Stimulated activated CD4-positive, alpha-beta T cell treated with anti-CD3 and anti-CD28 coated beads, Interleukin-4, amount 100 ng/mL, for 4 hours (primary cell): ENCODE data around the gene PKHD1.

Experiments used
- DNase-seq, 2 experiments: peaks; one replicate each; pipeline ENCODE4 v3.0.0-alpha.2; 2020

PKHD1 gene

DNA sequence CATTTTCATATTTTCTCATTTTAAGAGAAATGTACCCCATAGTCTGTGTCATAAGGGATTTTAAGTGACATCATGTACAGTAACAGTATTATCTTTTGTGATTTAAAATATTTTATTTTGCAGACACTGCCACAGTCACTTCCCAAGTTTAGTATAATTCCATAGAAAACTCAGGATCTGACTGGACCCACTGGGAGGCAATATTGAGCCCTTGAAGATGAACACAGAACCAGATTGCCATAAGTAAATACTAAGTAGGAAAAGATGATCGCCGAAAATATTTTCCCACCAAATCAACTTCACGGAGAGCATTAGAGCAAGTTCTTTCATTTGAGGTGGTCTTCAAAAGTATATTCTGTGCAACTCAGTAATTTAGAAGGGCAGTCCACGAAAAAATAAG, 17.6 kb upstream of the PKHD1 start:
- no peak for DNase-seq

DNA sequence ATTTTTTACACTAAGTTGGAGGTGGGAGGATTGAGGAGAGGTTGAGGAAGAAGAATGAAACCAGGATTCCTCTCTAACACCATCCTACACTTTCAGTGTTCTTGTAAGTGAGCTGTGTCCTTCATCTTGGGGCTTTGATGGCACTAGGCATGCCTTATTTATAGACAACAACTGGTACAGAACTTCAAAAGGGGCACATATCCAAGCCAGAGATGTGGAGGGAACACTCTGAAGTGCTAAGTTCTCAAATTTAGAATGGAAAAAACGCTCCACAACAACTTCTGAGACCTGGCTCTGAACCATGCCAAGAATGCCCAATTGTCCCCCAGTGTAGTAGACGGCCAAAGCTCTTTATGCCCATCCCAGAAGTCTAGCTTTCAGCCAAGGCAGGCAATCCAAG, 16.2 kb upstream of the PKHD1 start:
- DNase-seq: no peak

DNA sequence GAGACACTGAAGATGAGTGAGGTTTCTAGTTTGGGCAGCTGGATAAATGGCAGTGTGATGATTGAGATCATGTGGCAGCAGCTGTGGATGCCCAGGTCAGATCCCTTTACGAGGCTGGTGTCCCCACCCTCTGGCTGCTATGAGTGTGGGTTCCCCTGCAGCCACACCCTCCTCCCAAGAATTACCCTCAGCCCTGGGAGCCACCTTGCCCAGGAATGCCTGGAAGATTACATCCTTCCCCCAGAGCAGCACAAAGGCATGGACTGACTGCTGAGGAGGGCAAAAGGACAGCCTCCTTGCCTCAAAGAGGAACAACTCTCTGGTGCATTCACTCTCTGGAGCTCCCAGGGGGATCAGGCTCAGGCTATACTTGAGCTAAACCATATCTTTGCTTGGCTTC, 15.0 kb upstream of the PKHD1 start:
- no peak for DNase-seq

DNA sequence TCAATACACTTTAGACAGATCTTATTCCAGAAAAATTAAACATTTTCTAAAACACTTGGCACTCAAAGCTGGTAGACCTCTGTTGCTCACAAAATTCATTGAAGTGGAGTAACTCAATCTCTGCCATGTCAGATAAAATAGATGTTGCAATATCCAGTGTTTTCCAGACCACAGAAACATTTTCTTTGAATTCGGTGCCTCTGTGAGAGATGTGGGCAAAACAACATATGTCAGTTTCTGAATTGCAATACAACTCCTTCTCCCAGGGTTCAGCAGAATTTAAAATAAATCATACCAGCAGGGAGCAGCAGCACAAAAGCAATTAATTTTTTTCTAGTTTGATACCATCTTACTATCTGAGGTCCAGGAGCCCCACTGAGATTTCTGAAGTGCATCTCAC, 11.3 kb upstream of the PKHD1 start:
- DNase-seq: no peak

DNA sequence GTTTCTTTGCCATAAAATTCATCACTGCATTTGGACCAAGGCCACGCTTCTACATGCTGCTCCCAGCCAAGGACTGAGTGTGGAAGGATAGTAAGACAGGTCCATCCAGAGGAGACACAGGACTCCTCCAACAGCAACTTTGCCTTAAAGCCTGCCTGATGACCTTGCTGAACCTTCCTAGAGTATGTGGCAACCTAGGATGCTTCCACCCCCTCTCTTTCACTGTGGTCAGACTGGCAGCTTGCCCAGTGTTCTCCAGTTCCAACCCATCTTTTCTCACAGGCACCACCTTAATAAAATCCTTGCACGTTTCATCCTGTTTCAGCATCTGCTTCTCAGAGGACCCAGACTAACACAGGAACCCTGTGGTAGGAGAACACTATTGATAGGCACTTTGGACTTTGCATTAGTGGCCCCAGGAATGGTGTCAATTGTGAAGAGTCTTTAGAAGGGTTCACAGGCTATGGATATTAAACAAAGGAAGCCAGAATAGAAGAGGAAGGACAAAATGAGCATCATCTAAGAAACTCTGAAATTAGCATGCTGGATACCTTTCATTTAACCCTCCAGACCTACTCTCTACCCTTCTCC, 2.4 kb upstream of the PKHD1 start:
- DNase-seq: no peak

DNA sequence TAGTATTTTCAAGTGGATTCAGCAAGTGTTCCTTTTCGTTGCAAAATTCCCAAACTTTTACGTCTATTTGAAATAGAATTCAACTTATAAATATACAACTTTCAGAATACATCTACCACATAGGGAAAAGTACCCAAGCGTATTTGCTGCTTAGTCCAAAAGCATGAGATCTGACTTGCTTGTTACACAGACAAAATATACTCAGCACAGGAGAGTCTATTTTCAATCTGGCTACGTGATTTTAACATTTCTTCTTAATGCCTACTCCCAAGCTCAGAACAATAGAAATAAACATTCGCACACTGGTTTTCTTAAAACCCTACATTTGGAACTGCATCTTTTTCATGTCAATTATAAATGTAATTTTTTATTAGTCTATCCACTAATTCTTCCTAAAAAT, 672 bp downstream of the PKHD1 start:
- DNase-seq: no peak

DNA sequence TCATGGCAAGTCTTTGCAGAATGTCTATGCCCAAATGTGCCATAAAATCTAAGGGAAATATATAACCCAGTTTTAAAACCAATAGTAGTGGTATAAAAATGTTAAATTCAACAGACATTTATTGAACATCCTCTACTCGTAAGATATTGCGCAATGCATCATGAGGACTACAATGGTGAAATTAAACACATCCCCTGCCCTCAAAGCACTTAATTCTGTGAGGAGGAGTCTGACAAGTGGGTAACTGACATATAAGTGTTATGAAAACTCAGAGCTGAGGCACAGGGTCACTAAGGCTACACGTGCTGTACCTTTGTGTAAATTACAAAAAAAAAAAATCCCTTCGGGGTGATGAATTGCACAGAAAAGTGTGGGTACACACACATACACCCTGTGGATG, 6.2 kb downstream of the PKHD1 start:
- DNase-seq: no peak

DNA sequence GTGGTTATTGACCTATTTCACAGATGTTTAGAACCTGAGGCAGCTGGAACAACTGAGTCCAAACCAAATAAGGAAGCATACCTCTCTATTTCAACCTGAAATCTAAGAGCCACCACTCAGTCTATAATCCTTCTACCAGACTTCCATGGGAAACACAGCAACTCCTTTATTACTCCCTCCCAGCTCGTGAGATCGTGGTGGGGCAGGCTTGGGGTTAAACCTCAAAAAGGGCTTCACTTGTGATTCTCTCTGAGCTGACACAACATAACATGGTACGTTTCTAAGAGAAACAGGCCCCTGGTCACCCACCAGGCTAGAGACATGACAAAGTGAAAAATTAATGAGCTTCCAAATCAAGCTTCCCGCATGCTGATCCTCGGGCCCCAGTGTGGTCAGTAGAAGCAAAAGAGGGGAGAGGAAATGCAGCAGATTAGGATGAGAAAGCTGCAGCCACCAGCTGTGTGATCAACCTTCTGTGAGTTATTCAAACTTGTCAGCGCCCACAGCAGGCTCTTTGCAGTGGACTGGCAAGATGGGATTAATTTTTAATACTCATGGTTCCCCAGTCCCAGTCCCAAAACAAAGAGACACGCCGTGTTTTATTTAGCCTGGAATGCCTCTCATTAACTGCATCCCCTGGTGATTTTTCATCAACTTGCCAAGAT, 9.3 kb downstream of the PKHD1 start:
- DNase-seq: no peak

DNA sequence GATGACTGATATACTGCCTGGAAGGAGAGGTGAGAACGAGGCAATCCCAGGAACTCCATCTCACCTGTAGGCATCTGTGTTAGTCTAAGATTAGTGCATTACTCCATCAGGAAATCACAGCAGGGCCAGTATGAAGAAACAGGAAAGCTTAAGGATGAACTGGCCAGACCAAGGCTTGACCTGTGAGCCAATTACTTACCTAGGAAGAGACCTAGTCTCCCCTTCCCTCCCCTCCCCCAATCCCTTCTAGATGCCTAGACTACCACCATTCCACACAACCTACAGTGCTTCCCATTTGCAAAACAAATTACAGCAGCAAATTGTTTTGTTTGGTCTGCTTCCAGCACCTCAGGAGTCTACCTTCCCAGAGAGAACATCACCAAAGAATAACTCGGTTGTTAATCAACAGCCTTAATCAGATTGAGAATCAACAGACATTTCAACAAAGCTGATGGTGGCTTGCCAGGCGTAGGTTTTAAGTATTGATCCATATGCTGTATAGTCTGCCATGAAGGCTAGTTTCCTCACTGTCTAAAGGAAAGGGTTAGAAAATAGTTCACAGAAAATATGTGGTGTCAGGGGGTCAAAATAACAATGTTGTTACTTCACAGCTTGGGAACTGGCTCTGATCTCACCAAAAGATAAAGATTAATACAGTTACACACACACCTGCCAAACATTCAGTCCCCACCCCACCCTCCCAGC, 10.1 kb downstream of the PKHD1 start:
- DNase-seq: no peak

DNA sequence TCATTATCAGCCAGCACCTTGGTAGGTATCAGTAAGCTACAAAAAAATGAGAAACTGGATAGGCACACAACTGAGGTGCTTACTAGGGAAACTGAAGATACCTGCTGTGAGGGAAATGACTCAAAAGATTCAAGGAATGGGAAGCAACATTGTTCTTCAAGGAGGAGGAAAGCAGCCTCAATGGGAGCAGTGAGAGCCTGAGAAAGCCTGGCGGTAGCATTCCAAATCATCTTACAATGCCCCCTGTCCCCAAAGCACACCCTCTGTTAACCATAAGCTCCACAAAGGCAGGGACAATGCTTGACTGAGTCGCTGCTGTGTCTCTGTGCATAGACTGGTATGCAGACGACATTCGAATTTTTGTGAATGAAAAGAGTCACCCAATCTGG, 10.6 kb downstream of the PKHD1 start:
- DNase-seq: no peak

DNA sequence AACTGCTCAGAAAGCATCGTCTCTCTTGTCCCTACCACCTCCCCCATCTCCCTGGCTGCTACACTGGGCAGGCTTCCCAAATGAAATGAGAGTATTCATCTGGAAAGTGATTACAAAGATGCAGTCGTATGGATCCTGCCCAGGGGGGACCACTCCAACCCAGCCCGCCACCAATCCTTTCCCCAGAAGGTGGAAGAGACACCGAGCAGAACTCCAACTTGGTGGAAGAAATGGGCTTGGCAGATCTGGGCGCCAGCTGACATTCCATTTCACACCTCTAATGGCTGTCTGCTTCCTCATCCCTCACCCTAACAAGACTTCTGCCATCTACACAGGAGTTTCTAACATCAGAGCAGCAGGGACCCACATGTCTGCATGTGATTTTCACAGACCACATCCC, 12.7 kb downstream of the PKHD1 start:
- DNase-seq: no peak

DNA sequence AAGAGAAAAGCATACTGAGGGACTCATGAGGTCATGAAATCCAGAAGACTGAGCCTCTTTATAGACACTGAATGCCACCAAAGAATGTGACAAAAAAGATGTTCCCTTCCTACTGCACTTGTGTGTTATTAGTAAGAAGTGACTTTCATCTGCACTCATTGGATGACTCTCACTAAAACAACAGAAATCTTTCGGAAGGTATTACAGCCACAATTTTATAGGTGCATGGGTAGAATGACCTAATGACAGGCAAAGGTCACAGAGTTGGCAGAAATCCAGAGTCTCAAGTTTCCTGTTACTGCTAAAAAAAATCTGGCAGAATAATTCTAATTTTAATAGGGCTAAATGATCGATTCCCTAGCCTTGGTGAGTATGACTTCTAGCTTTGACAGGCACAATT, 13.3 kb downstream of the PKHD1 start:
- no peak for DNase-seq

DNA sequence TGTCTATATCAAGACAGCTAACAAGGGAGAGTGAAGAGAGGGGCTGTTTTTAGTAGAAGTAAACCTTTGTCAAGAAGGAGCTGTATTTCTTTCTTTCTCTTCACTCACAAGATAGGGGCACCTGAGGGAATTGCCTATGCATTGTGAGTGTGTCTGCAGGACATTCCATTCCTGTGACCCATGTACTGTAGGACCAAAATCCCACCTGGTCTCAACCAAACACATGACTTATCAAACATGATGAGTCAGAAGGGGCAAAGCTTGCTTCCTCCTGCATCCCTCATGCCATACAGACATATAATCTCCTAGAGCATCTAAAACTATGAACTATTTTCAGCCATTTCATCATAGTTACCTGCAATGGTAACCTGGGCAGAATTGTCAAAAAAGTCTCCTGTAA, 21.8 kb downstream of the PKHD1 start:
- no peak for DNase-seq

DNA sequence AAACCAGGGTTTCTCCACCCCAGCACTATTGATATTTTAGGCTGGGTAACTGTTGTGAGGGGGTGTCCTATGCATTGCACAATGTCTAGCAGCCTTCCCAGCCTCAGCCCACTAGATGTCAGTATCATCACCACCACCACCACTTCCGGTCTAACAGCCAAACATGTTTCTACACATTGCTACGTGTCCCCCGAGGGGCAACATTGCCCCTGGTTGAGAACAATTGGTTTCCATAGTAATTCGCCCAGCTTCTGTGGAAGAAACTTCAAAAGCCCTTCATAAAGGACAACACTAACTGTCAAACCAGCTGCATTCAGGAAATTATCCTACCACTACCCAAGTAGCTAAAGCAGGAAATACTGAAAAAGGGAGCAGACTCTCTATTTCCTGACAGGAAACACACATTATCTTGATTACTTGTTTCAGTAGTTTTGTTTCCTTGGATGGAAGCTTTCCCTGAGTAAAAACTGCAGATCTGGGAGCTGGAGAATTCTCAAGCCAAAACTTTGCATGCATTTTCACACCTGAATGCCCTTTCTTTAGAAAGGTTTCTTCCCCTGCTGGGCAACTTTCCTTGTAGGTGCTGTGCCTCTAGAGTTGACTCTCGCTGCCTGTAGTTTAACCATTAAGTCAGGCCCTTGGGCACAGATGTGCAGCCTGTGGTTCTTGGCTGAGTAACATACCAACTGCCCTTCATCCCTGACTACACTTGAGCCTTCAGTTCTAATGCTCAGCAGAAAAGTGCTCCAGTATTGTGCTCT, 23.6 kb downstream of the PKHD1 start:
- peak; percentile 40 to 55 for DNase-seq

DNA sequence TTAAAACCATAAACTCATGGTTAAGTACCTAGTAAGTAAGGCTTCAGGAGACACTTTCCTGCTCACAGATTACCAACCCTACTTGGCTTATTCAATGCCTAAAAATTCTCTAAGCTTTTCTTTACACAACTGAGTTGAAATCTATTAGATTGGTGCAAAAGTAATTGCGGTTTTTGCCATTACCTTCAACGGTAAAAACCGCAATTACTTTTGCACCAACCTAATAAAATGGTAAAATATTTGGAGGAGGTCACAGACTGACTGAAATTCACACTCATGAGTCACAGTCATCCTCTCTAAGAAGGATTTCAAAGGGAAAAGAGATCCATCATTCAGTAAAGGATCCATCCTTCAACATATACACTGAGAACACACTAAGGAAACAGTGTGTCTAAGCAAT, 25.9 kb downstream of the PKHD1 start:
- DNase-seq: no peak

DNA sequence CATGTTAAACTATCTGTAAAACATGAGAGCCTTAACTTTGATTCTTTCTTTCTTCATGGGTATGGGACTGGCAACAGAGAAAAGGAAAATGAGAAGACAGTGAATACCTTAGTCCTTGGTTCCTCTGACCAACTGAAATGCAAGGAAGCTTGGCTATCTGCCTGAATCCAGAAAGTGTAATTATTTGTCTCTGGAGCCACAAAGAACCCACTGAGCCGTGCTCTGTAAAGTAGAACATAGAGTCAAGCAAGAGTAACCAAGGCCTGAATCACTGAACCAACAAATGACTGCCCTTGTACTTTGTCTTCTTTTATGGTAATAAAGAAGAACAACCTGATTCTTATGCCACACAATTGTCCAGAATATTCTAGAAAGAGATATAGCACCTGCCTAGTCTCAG, 27.6 kb downstream of the PKHD1 start:
- DNase-seq: no peak

DNA sequence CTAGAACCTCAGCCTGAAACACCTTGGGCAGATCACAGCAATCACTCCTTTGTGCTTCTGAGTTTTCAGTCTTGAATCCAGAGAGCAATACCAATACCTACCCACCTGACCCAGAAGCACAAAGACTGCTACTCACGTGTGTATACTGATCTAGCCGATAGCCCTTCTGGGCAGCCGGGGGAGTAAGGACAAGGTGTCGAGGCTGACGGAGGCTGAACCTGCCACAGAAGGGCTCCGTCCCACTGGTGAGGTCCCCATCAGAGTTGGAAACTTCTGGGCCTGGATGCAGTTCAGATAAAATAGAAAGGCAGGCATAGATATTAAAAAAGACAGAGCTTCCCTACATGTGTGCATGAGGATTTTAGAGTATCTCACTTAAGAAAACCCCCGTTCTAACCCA, 32.0 kb downstream of the PKHD1 start:
- DNase-seq: no peak

DNA sequence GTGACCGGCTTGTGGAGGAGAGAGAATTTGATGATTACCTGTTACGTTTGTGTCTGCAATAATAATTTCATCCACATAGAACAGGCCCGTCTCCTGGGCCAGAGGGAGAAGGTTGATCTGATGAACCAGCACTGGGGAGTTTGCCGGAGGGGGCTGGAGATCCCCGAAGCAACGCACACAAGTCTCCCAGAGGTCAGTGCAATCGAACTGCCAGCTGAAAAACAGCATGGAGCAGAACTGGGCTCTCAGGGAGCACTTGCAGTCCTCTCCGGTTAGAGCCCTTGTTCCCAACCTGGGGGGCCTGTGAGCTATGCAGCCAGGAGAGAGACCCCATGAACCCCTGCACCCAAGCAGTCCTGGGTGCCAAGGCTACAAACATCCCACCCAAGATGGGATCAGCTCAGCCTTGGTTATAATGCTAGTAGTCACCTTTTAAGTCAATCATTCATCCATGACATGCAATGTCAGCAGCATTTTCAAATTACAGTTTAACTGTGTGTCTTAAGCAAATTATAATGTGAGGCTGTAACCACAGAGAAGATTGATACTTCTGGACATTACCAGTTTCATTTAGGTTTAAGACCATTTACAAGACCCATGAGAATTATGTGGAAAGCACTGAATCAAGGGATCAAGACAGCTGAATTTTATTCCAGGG, 34.2 kb downstream of the PKHD1 start:
- DNase-seq: no peak

DNA sequence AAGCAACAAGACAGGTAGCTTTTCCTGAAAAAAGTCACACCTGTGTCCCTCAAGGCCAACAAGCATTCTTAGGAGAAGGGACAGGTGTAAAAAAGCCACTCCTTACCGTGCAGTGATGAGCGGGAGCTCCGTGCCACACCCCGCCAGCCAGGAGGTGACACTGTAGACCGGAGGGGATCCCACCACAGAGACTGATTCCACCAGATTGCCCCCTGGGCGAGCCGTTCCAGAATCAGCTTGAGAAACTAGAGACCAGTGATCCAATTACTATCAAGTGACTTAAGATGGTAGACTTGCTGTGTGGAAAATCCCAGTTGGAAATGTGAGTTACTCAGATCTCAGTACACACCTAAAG, 37.4 kb downstream of the PKHD1 start:
- no peak for DNase-seq

DNA sequence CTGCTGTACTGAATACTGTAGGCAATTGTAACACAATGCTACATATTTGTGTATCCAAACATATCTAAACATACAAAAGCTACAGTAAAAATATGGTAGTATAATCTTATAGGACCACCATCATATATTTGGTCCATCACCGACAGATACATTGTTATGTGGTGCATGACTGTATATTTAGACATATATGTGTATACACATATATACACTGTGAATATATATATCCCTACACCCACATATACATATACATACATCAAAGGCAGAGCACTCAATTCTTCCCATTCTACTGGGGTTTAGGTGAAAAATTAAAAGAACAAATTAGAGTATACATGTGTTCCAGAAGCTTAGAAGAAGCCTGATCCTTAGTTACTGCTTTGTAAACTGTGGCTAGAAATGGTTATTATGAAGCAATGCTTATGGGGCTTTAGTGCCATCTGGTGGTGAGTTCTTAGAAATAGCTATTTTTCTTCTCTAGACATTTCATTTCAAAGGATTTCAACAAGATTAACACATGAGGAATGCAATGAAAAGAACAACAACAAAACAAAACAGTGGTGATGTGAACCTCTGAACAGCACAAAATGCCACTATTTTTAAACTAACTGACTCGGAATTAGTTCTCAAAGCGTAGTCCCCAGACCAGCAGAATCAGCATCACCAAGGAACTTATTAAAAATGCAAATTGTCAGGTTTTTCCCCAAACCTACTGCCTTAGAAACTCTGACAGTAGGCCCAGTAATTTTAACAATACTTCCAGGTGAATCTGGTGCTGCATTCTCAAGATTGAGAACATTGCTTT, 38.0 kb downstream of the PKHD1 start:
- DNase-seq: no peak

DNA sequence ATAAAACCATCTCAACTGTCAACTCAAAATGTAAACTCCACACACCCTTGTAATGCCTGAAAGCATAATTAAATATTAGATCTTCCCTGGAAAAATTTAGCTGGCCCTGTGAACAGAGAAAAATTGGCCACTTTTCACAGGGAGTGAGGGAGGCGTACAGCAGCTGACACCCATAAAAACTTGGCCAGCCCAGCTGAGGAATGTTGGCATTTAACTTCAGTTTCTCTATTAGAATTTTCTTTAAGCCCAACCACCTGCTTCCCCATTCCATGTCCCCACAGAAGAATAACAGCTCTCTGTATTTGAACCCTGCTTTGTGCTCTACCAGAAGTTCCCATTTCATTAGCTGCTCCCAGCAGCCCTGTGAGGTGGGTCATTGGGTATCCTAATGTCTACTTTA, 41.0 kb downstream of the PKHD1 start:
- DNase-seq: no peak

DNA sequence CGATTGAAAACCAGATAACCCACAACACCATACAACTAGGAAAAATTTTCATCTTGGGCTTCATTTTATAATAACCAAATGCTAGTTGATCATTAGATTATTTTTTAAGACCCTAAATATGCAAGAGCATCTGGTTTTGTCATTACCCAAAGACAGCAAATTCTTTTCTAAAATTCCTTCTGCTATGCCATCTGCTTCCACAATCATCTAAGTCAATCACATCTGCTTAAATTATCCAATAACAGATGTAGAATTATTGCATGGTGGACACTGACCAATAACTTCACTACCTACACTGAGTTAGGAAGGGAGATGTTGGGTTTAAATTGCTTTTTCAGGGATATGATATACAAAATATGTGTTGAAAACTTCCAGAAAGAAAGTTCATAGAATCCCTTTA, 41.9 kb downstream of the PKHD1 start:
- DNase-seq: no peak

DNA sequence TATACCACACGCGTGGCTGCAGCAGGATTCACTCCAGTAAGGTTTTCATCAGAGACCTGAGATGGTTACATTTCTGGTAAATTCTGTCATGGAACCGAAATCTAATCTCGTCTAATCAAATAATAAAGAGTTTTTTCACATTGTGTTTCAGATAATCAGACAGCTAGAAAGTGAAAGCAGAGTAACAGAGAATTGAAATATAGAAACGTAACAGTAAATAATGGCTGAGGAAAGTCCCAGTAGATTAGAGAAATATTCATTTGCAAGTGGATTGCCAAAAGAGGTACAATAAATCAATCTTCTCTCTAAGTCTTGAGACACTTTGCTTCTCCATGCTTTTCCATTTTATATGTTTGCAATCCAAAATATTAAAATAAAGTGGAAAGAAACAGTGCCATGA, 42.4 kb downstream of the PKHD1 start:
- DNase-seq: no peak
